ENCODE data around the gene SLC2A6.
A peak's percentile ranks its signal among the peaks of the same experiment; 100 is the strongest.

SLC2A6 gene

DNA sequence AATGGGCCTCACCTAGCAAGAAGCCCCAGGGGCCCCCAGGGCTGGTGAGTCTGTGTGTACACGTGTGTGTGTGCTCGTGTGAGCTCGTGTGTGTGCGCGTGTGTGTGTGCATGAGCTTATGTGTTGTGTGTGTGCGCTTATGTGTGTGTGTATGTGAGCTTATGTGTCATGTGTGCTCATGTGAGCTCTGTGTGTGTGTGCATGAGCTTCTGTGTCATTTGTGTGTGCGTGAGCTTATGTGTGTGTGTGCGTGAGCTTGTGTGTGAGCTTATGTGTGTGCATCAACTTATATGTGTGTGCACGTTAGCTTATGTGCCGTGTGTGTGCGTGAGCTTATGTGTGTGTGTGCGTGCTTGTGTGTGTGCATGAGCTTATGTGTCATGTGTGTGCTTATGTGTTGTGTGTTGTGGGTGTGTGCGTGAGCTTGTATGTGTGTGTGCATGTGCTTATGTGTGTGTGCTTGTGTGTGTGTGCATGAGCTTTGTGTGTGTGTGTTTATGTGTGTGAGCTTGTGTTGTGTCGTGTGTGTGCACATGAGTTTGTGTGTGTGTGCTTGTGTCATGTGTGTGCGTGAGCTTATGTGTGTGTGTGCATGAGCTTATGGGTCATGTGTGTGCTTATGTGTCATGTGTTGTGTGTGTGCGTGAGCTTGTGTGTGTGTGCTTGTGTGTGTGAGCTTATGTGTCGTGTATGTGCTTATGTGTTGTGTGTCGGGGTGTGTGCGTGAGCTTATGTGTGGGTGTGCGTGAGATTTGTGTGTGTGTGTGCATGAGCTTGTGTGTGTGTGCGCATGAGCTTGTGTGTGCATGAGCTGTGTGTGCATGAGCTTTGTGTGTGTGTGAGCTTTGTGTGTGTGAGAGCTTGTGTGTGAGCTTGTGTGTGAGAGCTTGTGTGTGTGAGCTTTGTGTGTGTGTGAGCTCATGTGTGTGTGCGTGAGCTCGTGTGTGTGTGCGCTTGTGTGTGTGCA lies 16.7 kb upstream of the SLC2A6 start:
- DNase-seq, result no peak

DNA sequence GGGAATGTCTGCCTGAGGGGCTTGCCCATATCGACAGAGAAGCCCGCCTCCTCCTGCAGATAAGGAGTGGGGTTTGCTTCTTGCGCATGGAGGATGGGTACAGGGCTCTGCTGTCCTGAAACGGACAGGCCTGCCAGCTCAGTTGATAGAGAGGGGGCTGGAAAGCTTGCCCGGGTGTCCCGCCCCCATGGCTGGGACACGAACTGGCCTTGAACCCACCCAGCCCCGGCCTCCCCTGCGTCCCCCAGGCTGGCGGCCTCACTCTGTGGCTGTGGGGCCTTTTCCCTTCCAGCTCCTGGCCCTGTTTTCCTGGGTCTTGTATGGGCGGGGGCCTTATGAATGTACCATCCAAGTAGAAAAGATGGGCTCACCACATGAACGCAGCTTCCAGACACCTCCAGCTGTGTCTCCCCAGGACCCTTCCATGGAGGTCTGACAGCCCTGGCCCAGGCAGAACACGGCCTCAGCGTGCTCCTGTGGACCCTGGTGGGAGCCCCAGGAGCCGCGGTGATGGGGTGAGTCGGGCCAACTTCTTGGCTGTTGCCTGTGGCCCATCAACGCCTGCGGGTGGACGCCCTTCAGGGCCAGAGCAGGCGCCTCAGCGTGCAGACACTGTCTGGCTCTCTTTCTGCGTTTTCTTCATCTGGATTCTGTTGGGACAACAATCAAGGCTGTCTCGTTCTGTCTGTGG lies 15.9 kb upstream of the SLC2A6 start:
- DNase-seq, result no peak

DNA sequence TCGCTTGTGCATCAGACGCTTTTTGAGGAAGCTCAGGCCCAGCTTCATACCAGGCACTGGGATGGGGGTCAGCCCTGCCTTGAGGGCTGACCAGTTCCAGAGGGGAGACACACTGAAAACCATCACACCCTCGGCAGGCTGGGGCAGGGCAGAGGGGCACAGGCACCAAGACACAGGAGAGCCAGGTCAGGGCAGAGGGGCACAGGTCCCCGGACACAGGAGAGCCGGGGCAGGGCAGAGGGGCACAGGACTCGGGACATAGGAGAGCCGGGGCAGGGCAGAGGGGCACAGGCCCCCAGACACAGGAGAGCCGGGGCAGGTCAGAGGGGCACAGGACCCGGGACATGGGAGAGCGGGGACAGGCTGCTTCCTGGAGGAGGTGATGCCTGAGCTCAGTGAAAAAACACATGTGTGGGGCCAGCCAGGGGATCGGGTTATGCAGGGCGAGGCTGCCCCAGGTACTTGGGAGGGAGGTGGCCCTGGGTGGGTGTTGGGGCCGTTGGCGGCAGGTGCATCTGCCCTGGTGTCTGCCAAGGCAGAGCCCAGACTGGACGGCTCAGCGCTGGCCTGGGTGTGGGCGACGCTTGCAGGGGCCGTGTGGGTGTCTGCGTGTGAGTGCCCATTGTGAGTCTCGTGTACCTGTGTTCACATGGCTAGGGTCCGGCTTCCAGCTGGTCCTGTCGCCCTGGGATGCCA lies 15.1 kb upstream of the SLC2A6 start:
- DNase-seq, result no peak

DNA sequence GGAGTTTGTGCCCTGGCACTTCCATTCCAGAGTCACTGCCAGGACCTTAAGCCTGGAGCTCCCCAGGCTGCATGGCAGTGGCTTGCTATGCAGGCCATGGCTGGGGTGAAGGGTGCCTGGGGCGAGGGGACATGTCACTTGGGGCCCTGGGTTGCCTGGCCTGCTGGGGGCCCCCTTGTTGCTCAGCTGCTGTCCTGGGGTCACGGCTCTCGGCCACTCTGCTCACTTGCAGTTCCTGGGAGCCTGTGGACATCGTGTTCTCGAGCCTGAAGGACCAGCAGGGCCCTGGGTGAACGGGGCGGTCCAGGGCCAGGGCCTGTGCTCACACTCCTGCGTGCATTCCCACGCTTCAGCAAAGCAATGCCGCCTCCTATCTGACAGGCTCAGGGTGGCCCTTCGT lies 14.5 kb upstream of the SLC2A6 start:
- no peak for DNase-seq

DNA sequence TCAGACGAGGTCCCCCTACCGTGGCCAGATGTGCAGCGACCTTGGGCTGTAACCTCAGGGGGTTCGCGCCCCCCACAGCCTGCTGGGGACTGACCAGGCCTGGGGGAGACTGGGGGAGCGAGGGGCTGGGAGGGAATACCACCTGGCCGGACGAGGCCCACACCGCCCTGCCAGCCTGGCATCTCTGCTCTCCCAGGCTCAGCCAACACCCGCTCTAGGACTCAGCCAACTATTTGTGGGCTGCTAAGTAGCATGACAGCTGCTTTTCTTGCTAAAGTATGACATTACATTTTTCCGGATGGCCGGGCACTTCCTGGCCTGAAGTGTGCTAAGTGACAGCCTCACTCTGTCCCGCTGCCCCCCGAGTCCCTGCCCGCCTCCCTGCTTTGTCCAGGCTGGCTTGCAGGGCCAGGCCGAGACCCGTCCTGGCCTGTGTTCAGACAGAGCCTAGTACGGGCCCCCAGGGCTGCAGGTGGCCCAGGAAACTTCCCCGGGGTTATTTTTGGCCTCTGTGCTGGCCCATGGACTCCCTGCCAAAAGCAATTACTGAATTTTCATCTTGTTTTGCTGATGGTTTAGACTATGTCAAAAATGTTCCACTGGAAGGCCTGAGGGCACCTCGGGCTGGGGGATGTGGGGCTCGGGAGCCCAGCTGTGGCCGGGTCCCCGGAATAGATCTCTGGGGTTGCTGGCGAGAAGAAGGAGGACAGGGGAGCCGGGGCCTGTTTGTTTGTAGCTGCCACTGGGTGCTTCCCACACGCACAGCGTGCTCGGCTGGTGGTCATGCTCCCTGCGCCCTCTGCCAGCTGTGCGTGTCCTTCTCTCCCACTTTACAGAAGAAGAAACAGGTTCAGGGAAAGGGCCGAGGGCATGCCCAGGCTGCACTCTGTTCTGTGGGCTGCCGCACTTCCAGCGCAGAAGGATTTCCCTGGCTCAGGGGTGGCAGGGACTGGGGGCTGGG lies 13.4 kb upstream of the SLC2A6 start:
- peak; percentile 56 for DNase-seq

DNA sequence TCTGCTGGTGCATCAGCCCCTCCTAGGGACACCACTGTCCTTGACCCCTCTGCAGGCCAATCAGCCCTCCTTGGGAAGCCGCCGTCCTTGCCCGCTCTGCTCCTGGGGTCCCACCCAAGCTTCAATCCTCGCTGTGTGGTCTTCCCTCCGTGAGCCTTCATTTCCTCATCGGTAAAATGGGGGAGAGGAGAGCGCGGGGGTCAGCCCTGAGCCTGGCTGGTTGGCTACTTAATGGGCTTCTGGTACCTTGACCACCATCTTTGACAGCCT lies 12.7 kb upstream of the SLC2A6 start:
- DNase-seq, result no peak

DNA sequence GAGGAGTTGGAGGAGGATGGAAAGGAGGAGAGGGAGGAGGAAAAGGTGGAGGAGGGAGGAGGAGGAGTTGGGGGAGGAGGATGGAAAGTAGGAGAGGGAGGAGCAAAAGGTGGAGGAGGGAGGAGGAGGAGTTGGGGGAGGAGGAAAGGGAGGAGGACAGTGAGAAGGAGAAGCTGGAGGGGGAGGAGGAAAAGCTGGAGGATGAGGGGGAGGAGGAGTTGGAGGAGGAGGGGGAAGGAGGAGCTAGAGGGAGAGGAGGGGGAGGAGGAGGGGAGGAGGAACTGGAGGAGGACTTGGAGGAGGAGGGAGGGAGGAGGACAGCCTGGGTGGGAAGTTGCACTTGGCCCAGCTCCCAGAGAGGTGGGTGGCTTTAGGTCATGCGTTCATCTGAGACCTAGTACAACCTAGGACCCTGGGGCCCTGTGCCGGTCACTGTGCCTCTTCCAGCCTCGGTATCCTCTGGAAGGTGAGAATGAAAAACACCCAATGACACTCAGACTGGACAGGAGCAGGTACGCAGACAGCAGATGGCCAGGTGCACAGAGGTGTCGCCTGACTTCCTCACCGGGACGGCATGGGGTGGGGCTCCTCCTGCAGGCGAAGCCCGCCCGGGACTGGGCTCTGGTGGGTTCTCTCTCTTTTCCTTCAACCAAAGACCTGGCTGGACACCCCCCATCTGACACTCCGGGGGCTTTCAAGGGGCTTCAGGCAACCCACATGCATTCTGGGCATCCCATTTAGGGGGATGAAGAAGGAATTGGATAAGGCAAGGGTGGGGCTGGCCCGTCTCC lies 12.2 kb upstream of the SLC2A6 start:
- DNase-seq, result peak; percentile 28

DNA sequence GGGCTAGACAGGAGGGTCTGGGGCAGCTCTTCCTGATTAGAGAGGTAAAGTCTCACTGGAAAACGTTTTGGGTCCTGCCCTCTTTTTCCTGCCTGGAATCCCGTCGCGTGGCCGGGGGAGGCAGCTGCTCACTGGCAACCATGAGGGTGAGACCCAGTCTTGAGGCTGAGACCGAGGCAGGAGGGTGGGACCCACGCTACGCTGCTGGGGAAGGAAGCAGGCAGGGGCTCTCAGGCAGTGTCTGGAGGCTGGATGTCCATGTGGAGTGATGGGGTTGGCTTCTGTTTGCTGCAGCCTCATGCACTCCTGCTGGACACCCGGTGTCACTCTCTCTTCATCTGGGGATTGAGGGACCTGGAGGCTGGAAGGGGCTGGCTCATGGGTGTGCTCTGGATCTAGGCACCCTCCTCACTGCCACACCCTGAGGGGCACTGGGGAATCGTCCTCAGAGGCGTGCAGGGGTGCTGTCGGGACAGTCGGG lies 11.3 kb upstream of the SLC2A6 start:
- no peak for DNase-seq

DNA sequence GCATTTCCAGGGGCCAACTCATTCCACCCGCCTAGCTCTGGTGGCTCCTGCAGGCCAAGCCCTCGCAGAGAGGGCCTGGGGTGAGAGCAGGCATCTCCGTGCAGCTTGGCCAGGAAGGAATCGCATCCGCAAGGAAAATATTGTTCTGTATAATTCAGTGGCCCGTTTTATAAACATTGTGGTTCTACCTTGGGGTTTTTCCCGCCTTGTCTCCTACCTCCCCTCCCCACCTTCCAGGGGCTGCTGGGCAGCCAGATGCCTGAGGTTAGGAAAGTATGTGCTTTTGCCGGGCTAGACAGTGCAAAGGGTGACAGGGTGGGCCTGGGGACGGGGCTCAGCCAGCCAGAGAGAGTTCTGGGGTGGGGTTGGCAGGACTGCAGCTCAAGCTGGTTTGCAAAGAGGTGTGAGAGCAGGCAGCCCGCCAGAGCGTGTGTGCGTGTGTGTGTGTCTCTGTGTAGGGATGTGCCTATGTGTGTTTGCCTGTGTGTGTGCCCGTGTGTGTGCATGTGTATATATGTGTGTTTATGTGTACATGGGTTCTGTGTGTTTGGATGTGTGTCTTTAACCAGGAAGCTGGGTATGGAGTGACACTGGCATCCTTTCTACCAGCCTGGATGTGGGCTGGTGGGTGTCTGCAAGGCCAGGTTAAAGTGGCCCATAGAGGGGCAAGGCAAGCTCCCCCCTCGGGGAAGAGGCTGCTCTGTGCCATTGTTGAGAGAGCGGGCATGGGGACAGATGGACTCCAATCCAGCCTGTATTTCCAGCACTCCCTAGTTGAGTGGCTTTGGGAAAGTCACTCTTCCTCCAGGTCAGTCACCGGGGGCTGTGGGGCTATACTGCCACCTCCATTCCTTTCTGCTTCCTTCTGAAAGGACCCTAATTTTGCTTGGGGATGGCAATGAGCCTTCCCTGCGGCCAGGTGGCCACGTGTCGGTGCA lies 10.6 kb upstream of the SLC2A6 start:
- no peak for DNase-seq

DNA sequence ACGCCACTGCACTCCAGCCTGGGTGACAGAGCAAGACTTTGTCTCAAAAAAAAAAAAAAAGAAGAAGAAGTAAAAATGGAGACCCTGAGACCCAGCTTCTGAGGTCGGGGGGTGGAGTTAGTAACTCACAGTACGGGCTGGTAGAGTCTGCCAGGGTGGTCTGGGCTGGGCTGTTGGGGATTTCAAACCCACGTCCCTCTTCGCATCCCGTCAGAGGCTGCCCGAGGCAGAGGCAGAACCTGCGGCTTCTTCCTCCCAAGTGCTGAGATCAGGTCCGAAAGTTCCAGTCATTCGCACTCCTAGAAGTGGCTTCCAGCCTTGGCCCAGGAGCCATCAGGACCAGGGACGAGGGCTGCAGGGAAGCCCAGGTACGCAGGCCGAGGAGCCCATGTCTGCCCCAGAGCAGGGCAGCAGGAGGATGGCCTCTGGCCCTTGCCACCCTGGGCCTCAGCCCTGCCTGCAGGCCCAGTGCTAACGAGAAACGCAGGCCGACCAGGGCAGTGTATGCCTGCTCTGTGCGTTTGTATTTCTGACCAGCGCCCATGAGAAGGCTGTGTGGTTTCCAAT lies 9.9 kb upstream of the SLC2A6 start:
- DNase-seq, result no peak

DNA sequence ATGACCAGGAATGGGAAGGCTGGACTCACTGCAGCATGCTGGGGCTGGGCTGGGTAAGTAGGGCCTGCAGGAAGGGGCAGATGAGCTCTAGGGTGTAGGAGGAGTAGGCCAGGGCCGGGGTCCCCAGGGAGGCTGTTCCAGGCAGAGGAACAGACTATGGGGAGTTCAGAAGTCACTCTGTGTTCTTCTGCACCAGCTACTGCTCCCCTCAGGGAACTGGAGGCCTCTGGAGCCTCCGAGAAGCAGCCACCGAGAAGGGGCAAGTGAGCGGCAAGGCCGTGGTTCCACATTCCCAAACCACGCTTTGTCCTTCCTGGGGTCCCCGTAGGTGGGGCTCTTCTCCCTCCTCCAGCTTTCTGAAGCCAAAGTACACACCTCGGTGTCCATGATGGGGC lies 8.4 kb upstream of the SLC2A6 start:
- no peak for DNase-seq

DNA sequence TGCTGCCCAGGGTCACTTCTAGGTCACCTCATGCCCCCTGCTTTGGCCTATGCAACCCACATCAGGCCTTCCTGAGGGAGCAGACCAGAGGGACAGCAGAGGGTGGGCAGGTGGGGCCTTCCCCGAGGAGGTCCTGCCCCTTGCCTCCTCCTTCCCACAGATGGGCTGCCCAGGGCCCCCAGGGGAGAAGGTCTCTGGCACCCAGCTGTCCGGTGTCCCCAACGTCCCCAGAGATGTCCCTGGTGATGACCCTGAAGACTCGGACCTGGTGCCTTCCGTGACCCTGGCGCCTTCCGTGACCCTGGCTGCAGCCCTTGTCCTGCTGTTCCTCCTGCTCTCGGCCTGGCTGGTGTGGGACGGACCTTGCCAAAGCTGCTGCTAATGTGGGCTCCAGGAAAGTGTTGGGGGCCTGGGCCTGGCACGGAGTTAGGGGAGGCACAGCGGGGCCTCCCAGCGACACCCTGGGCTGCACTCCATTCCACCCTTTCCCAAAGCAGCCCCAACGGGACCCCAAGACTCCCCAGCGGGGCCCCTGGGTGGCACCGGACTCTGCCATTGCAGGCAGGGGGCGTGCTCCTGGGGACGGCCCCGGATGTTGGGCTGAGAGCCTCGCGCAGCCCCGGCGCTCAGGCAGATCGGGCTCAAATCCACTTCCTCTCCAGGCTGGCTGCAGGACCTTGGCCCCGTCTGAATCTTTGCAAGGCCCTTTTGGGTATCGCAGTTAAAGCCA lies 6.8 kb upstream of the SLC2A6 start:
- DNase-seq, result no peak

DNA sequence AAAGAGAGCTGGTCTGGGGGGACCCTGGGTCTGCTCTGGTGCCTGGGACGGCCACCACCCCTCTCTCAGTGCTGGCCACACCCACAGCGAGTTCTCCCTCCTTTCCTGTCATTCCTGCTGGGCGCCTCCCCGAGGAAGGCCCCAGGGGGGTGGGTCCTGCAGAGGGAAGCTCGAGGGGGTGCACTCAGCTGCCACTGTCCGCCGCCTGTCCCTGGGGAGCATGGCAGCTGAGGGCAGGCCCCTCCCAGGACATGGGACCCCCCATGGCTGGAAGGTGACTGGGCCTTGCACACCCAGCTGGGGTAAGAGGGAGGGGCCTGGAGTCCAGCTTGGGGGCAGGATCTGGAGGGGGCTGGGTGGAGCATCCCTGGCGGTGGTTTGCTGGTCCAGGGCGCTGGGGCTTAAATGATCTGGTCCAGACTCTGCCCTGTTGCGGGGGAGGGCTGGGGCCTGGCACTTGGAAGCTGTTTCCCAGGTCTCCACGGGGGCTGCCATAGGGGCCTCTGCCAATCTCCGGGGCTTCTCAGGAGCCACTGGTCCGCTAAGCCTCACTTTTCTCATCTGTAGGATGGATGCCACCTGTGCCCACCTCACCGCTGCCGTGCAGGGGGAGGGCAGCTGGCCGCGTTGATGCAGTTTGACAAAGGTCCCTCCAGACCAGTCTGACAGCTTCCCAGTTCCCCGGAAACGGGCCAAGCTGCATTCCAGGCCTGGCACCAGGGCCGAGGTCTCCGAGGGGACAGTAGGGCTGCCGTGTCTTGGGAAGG lies 6.0 kb upstream of the SLC2A6 start:
- no peak for DNase-seq

DNA sequence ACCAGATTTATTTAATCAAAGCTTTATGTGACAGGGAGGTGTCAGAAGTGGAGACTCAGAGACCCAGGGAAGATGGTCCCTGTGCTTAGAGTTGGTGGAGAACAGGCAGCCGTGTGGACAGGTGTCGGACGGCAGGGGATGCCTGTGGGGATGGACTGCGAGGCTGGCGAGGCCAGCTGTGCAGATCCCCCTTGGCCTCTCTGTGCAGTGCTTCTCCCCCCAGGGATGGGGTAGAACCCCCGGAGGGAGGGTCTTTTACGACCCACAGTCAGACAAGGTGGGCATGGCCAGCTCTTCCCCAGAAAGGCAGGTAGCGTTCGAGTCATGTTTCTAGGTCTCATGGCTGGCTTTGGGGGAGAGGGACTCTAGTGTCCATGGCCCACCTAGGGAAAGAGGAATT lies 4.7 kb upstream of the SLC2A6 start:
- no peak for DNase-seq

DNA sequence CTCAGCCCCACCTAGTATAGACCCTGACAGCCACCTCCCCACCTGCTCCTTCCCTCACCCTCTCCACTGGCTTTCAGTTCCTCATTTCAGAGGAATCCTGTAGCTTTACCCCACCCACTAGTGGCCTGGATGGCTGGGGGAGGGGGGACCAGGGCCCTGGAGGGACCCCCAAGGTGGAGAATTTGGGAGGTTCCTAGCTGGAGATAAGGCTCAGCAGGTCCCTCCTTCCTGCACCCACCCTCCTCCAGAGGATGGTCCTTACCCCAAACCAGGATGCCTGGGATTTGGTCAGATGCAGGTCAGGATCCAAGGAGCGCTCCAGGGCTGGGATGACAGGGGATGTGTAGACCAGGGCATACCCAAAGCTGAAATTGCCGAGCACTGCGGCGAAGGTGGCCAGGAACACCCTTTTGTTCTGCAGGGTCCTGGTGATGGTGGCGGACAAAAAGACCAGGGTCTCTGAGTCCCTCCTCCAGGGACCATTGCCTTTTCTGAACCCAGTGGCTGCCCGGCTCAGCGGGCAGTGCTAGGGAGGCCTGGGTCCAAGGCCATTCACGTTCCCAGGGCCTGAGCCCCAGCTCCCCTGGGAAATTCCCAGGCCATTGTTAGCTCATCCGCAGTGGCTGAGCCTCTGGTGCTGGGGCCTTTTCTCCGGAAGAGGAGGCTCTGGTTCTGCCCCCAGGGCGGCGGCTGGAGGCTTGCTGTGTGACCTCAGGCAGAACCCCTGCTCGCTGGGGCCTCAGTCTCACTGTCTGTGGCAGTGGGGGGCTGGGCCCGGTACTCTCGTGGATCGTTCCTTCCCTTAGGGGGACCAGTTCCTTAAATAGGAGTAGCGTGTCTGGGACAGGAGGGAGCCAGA lies 678 bp downstream of the SLC2A6 start:
- DNase-seq, result peak; percentile 9

DNA sequence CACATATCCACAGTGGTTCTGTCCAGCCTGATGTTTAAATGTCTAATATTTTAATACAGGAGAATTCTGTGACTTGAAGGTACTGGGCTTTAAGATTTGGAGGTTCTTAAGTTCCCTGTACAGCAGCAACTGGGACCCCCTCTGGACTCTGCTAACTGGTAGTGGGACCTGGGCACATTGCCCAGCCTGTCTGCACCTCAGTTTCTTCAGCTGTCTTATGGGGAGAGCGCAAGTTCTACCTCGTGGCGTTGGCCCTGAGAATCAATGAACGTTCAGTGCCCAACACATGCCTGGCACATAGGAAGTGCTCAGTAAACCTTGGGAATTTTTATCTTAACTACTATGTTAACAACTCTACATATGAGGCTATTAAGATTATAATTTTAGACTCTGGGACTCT lies 1.4 kb downstream of the SLC2A6 start:
- DNase-seq, result no peak

DNA sequence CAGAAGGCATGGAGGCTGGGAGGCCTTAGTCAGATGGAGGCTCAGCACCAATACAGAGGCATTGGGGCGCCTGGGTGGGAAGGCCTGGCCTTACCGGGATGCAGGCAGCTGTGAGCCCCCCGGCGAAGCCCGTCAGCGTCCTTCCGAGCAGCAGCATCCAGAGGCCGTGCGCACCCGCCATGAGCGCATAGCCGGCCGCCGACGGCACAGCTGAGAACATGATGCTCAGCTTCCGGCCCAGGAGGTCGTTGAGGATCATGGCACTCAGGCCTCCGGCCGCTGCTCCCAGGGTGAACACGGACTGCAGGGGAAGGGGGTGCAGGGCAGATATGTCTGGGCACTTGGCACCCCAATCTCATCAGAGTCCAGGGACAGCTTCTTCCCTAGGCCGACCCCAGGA lies 2.0 kb downstream of the SLC2A6 start:
- DNase-seq, result no peak

All from DMS79 treated with DMSO at 0.1 percent for 48 hours (cell line).